ENCODE data around the gene SEC63.

DNA sequence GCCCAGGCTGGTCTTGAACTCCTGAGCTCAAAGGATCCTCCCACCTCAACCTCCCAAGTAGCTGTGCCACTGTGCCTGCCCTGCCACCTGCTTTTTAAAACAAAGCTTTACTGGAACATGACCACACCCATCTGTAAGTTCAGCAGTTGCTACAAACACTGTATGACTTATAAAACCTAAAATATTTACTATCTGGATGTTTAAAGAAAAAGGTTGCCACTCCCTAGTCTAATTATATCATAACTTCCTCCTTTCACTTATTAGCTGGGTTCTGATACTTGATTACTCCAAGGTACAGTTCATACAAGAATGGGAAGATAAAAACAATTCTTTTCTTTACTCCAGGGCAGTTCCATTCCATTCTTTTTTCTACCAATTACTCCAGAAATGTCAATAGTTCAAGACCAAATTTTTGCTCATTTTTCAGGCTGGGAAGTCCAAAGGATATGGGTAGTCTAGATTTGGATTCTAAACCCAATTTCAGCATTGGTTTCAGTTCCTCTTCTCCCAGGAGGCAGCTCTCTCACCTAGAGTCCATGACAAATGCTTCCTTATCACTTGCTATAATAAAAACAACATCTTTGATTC lies 63.1 kb downstream of the SEC63 start:
- TF ChIP-seq EP300 (IDR thresholded peaks at IDR 0.05; ENCODE audit: low read depth) (no peak), POLR2AphosphoS5 (IDR thresholded peaks at IDR 0.05) (peak in 1 of 3 donors; percentile 22)
- TF ChIP-seq, protein P1, sequence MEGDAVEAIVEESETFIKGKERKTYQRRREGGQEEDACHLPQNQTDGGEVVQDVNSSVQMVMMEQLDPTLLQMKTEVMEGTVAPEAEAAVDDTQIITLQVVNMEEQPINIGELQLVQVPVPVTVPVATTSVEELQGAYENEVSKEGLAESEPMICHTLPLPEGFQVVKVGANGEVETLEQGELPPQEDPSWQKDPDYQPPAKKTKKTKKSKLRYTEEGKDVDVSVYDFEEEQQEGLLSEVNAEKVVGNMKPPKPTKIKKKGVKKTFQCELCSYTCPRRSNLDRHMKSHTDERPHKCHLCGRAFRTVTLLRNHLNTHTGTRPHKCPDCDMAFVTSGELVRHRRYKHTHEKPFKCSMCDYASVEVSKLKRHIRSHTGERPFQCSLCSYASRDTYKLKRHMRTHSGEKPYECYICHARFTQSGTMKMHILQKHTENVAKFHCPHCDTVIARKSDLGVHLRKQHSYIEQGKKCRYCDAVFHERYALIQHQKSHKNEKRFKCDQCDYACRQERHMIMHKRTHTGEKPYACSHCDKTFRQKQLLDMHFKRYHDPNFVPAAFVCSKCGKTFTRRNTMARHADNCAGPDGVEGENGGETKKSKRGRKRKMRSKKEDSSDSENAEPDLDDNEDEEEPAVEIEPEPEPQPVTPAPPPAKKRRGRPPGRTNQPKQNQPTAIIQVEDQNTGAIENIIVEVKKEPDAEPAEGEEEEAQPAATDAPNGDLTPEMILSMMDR (IDR thresholded peaks at IDR 0.05) = no peak
